Measurements from ENCODE around the gene SLF2.

SLF2 gene

DNA sequence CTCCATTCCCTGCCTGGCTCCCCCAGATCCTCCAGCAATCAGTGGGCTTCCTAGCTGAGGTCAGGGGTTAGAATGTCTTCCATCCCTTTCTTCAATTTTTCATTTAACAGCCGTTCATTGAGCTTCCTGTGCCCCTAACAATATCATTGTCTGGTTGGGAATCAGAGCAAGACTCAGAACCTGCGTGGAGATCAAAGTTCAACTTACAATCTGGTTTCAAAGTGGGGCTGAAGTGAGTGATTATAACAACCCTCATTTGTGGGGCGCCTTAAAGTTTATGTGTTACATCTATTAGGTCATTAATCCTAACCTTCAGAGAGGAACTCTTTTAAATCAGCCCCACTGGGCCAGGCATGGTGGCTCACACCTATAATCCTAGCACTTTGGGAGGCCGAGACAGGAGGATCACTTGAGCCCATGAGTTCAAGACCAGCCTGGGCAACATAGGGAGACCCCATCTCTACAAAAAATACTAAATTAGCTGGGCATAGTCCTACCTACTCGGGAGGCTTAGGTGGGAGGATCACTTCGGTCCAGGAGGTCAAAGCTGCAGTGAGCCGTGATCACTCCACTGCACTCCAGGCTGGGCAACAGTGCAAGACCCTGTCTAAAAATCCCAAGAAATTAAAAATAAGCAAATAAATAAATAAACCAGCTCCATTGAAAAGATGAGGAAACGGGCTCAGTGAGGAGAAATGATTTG lies 45.4 kb upstream of the SLF2 start:
- no peak for DNase-seq (ENCODE audit: low read depth, low spot score)
- Histone ChIP-seq H3K36me3 (ENCODE audit: insufficient read depth, insufficient read length, low read length) (no peaks in the 10 kb centered on the region), H3K9me3 (ENCODE audit: insufficient read depth, low read length) (no peaks in the 10 kb centered on the region), H3K4me1 (ENCODE audit: insufficient read depth, insufficient read length) (peaks cover 7% of the 10 kb centered on the region), H3K27me3 (ENCODE audit: insufficient read depth, insufficient read length) (peaks cover 36% of the 10 kb centered on the region), H3K4me3 (ENCODE audit: insufficient read length, low read depth) (no peak overlapping the region), H3K9ac (ENCODE audit: insufficient read length, low read depth) (peak overlapping the region; percentile 32)
- TF ChIP-seq ZNF274 (IDR thresholded peaks at IDR 0.05; ENCODE audit: low read depth, low read length): no peak
- no peak for TF ChIP-seq SUZ12 (IDR thresholded peaks at IDR 0.05; ENCODE audit: extremely low read depth, insufficient read depth, insufficient read length)
- TF ChIP-seq YY1 (IDR thresholded peaks at IDR 0.05; ENCODE audit: insufficient read depth, insufficient read length): no peak

DNA sequence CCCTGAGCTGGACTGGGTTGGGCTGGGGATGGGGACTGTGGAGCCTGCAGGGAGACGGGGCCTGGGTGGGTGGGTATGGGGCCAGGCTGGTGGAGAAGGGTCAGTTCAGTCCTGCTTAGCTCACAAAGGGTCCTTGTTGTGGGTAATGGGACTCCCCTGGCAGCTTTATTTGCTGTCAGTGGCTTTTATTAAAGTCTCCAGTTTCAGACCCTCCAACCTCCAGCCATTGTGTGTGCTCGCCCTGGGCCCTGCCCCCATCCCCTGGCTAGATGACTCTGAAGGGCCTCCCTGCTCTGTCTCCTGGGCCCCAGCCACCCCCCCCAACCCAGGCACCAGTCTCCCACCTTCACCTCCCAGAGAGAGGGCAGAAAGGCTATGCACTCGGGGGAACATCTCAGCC lies 44.4 kb upstream of the SLF2 start:
- Histone ChIP-seq H3K27me3 (ENCODE audit: insufficient read depth, insufficient read length) (peaks cover 31% of the 10 kb centered on the region), H3K9me3 (ENCODE audit: insufficient read depth, low read length) (no peaks in the 10 kb centered on the region)

DNA sequence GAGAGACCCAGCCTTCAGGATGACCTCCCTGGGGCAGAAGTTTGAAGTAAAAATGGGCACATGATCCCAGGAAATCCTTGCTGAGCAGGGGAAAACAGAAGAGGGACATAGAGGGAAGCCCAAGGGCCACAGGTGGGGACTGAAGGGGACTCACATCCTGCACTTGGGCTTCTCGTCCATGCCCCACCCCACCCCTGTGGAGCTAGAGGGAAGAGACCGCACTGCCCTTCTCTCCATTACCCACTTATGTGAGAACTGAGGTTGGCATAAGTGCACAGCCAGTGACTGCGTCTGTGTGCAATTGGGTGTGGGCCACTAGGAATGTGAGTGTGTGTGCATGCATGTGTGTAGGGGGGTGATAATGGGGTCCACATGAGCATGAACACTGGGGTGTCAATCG lies 43.4 kb upstream of the SLF2 start:
- no peak overlapping the region for H3K4me3 ChIP-seq (ENCODE audit: insufficient read length, low read depth)
- DNase-seq (ENCODE audit: low read depth, low spot score): no peak
- no peaks in the 10 kb centered on the region for H3K9me3 ChIP-seq (ENCODE audit: insufficient read depth, low read length)
- TF ChIP-seq SUZ12 (IDR thresholded peaks at IDR 0.05; ENCODE audit: extremely low read depth, insufficient read depth, insufficient read length): no peak
- no peak for TF ChIP-seq YY1 (IDR thresholded peaks at IDR 0.05; ENCODE audit: insufficient read depth, insufficient read length)
- no peak for TF ChIP-seq ZNF274 (IDR thresholded peaks at IDR 0.05; ENCODE audit: low read depth, low read length)
- H3K9ac ChIP-seq (ENCODE audit: insufficient read length, low read depth): no peak overlapping the region
- H3K36me3 ChIP-seq (ENCODE audit: insufficient read depth, insufficient read length, low read length): no peaks in the 10 kb centered on the region
- peaks cover 31% of the 10 kb centered on the region for H3K27me3 ChIP-seq (ENCODE audit: insufficient read depth, insufficient read length)
- peaks cover 7% of the 10 kb centered on the region for H3K4me1 ChIP-seq (ENCODE audit: insufficient read depth, insufficient read length)

More for the DNA sequence above, 44.4 kb upstream of the SLF2 start:
- Histone ChIP-seq H3K9ac (ENCODE audit: insufficient read length, low read depth) (no peak overlapping the region), H3K36me3 (ENCODE audit: insufficient read depth, insufficient read length, low read length) (no peaks in the 10 kb centered on the region), H3K4me1 (ENCODE audit: insufficient read depth, insufficient read length) (peaks cover 7% of the 10 kb centered on the region), H3K4me3 (ENCODE audit: insufficient read length, low read depth) (no peak overlapping the region)
- no peak for DNase-seq (ENCODE audit: low read depth, low spot score)
- no peak for TF ChIP-seq SUZ12 (IDR thresholded peaks at IDR 0.05; ENCODE audit: extremely low read depth, insufficient read depth, insufficient read length)
- TF ChIP-seq ZNF274 (IDR thresholded peaks at IDR 0.05; ENCODE audit: low read depth, low read length): no peak
- TF ChIP-seq YY1 (IDR thresholded peaks at IDR 0.05; ENCODE audit: insufficient read depth, insufficient read length): no peak

DNA sequence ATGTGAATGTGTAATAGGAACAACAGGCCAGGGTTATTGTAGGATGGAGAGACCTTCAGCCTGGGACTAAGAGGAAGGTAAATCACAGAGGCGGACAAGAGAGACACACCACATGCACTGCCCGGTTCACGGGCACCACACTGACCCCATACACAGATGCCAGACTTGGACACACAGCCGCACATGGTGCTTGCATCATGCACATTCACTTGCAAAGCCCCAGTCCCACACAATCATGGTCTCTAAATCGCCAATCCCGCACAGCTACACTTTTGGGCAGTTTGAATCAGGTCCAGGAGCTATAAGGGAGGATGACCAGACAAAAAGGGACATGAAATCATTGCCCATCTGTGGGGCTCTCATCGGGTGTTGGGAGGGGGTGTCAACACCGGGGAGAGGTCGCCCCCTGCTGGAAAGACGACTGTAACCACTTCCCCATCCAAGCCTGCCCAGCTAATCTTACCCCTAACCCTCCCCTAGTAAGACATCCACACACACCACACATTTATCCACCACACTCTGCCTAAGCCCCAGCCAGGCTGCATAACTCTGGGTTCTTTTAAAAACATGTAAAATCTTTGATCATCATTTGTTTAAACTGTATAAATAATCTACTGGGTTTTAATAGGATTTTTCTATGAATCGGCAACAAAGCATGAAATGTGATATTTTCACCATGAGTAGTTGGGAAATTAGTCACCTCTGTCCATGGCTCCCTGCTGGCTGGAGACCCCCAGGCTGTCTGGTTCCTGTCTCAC lies 40.5 kb upstream of the SLF2 start:
- Histone ChIP-seq H3K4me1 (ENCODE audit: insufficient read depth, insufficient read length) (peaks cover 2% of the 10 kb centered on the region), H3K9ac (ENCODE audit: insufficient read length, low read depth) (no peak overlapping the region), H3K9me3 (ENCODE audit: insufficient read depth, low read length) (no peaks in the 10 kb centered on the region), H3K36me3 (ENCODE audit: insufficient read depth, insufficient read length, low read length) (no peaks in the 10 kb centered on the region), H3K27me3 (ENCODE audit: insufficient read depth, insufficient read length) (peaks cover 7% of the 10 kb centered on the region), H3K4me3 (ENCODE audit: insufficient read length, low read depth) (no peak overlapping the region)
- peak; percentile 30 for DNase-seq (ENCODE audit: low read depth, low spot score)
- TF ChIP-seq SUZ12 (IDR thresholded peaks at IDR 0.05; ENCODE audit: extremely low read depth, insufficient read depth, insufficient read length) (no peak), YY1 (IDR thresholded peaks at IDR 0.05; ENCODE audit: insufficient read depth, insufficient read length) (no peak), ZNF274 (IDR thresholded peaks at IDR 0.05; ENCODE audit: low read depth, low read length) (no peak)

DNA sequence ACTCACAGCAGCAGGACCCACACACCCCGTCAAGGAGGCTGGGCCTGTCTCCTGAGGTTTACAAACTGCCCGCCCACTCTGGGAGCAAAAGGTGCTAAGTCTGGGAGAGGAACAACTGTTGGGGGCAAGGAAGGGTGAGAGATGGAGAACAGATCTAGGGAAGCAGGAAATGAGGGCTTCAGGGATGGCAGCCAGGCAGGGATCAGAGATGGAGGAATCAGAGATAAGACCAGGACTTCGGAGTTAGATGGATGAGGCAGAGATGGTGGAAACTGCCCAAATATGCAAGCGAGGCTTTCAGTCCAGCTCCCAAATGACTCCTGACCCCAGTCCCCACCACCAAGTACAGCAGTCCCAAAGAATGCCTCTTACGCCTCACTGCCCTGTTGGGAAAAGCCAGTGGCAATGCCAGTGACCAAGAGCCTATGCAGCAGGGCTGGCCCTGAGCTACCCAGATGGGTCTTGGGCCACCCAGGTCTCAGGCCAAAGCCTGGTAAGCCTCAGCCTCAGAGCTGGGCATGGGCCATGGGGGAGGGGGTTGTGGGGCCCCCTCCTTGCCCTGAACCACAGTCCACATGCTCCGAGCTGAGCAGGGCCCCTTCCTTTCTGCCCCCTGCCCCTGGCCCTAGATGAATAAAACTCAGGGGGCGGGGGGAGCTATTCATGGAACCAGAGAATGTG lies 39.5 kb upstream of the SLF2 start:
- H3K9me3 ChIP-seq (ENCODE audit: insufficient read depth, low read length): no peaks in the 10 kb centered on the region
- peaks cover 2% of the 10 kb centered on the region for H3K4me1 ChIP-seq (ENCODE audit: insufficient read depth, insufficient read length)
- no peak for DNase-seq (ENCODE audit: low read depth, low spot score)
- H3K9ac ChIP-seq (ENCODE audit: insufficient read length, low read depth): no peak overlapping the region
- H3K36me3 ChIP-seq (ENCODE audit: insufficient read depth, insufficient read length, low read length): no peaks in the 10 kb centered on the region
- no peak for TF ChIP-seq ZNF274 (IDR thresholded peaks at IDR 0.05; ENCODE audit: low read depth, low read length)
- TF ChIP-seq SUZ12 (IDR thresholded peaks at IDR 0.05; ENCODE audit: extremely low read depth, insufficient read depth, insufficient read length): no peak
- no peak overlapping the region for H3K4me3 ChIP-seq (ENCODE audit: insufficient read length, low read depth)
- no peaks in the 10 kb centered on the region for H3K27me3 ChIP-seq (ENCODE audit: insufficient read depth, insufficient read length)

DNA sequence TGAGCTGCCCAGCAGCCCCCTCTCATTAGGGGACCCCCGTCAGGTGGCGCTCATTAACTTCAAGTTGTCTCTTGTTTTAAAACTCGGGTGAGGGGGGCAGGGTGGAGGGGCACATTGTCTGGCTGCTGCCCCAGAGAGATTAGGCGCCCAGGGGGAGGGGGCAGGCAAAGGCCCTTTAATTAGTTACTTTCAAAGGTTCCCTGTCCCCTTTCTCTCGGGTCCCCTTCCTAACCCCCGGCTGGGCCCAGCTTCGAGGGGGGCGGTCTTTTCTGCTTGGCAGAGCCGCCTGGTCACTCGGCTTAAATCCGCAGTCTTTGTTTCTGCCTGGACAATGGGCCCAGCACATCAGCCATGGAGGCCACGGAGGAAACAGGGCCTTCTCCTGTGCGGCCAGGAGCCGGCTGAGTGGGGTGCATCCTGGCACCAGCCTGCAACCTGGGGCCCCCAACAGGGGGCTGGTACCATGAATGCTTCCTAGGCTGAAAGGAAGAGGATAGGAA lies 38.9 kb upstream of the SLF2 start:
- Histone ChIP-seq H3K9me3 (ENCODE audit: insufficient read depth, low read length) (no peaks in the 10 kb centered on the region), H3K4me1 (ENCODE audit: insufficient read depth, insufficient read length) (peaks cover 2% of the 10 kb centered on the region), H3K27me3 (ENCODE audit: insufficient read depth, insufficient read length) (no peaks in the 10 kb centered on the region), H3K9ac (ENCODE audit: insufficient read length, low read depth) (no peak overlapping the region), H3K36me3 (ENCODE audit: insufficient read depth, insufficient read length, low read length) (no peaks in the 10 kb centered on the region), H3K4me3 (ENCODE audit: insufficient read length, low read depth) (no peak overlapping the region)
- DNase-seq (ENCODE audit: low read depth, low spot score): no peak
- no peak for TF ChIP-seq YY1 (IDR thresholded peaks at IDR 0.05; ENCODE audit: insufficient read depth, insufficient read length)
- no peak for TF ChIP-seq SUZ12 (IDR thresholded peaks at IDR 0.05; ENCODE audit: extremely low read depth, insufficient read depth, insufficient read length)
- no peak for TF ChIP-seq ZNF274 (IDR thresholded peaks at IDR 0.05; ENCODE audit: low read depth, low read length)
